WTC11 (cell line): Measurements from ENCODE around the gene XDH. TPM values are rescaled to one million over a fixed set of nuclear protein-coding genes. Genes with fewer than 3 reads are reported as not detected.

ENCODE experiments used
- ATAC-seq: fragments of 200-7000 bp; cut with Tn5 transposase; 2 replicates; pipeline ENCODE4 v1.10.0; 2021; ENCODE audit warnings: mild to moderate bottlenecking, moderate library complexity
- CTCF ChIA-PET: fragments of 300-600 bp; sonication (Branson Sonifier 250); formaldehyde crosslinking; loops from one replicate; lab custom pipeline; 2021; ENCODE audit warnings: antibody characterized with exemption; lab: Charles Lee
- POLR2A ChIA-PET: fragments of 350-600 bp; sonication (Branson Sonifier 250); formaldehyde crosslinking; loops from one replicate; lab custom pipeline; 2021; ENCODE audit warnings: antibody characterized with exemption; lab: Charles Lee
- DNase-seq: peaks from one replicate; pipeline ENCODE4 v3.0.0; 2021; ENCODE audit warnings: low spot score
- H3K27ac Mint-ChIP-seq: 2 replicates; pipeline ENCODE4 v1.8.0; 2021; ENCODE audit warnings: mixed read lengths
- H3K27me3 Mint-ChIP-seq: 2 replicates; pipeline ENCODE4 v1.8.0; 2021; ENCODE audit warnings: low read depth, mild to moderate bottlenecking, moderate library complexity, mixed read lengths
- H3K36me3 Mint-ChIP-seq: 2 replicates; pipeline ENCODE4 v1.8.0; 2021; ENCODE audit warnings: mixed read lengths
- H3K4me1 Mint-ChIP-seq: 2 replicates; pipeline ENCODE4 v1.8.0; 2022; ENCODE audit warnings: mixed read lengths
- H3K4me3 Mint-ChIP-seq: 2 replicates; pipeline ENCODE4 v1.8.0; 2021; ENCODE audit warnings: mild to moderate bottlenecking, moderate library complexity, mixed read lengths
- H3K9me3 Mint-ChIP-seq: 2 replicates; pipeline ENCODE4 v1.8.0; 2021; ENCODE audit warnings: mixed read lengths
- AFF4 ChIP-seq: sonication (generic); formaldehyde crosslinking; IDR thresholded peaks from 2 replicates; pipeline ENCODE4 v1.8.1; 2023; ENCODE audit warnings: mild to moderate bottlenecking, missing genetic modification reagents, borderline replicate concordance
- ETV6 ChIP-seq: sonication (generic); formaldehyde crosslinking; IDR thresholded peaks from 2 replicates; pipeline ENCODE4 v1.8.1; 2022; ENCODE audit warnings: mild to moderate bottlenecking, missing genetic modification reagents
- JAZF1 ChIP-seq: fragments of 250-450 bp; sonication (Bioruptor Pico); IDR thresholded peaks from 2 replicates; pipeline ENCODE4 v1.9.0; 2021; ENCODE audit warnings: moderate library complexity, mild to moderate bottlenecking, inconsistent platforms
- KAT7 ChIP-seq: sonication (generic); formaldehyde crosslinking; IDR thresholded peaks from 2 replicates; pipeline ENCODE4 v1.8.1; 2023; ENCODE audit warnings: missing genetic modification reagents, mild to moderate bottlenecking, borderline replicate concordance
- MAX ChIP-seq: sonication (generic); formaldehyde crosslinking; IDR thresholded peaks from 2 replicates; pipeline ENCODE4 v1.8.0; 2022; ENCODE audit warnings: mild to moderate bottlenecking, missing genetic modification reagents
- SMAD4 ChIP-seq: sonication (generic); formaldehyde crosslinking; IDR thresholded peaks from 2 replicates; pipeline ENCODE4 v1.8.0; 2022; ENCODE audit warnings: mild to moderate bottlenecking, missing genetic modification reagents
- TEAD4 ChIP-seq: sonication (generic); formaldehyde crosslinking; IDR thresholded peaks from 2 replicates; pipeline ENCODE4 v1.8.0; 2022; ENCODE audit warnings: mild to moderate bottlenecking, missing genetic modification reagents
- TP53 ChIP-seq: sonication (generic); formaldehyde crosslinking; IDR thresholded peaks from 2 replicates; pipeline ENCODE4 v1.8.1; 2023; ENCODE audit warnings: mild to moderate bottlenecking, missing genetic modification reagents
- ZBTB21 ChIP-seq: sonication (generic); formaldehyde crosslinking; IDR thresholded peaks from 2 replicates; pipeline ENCODE4 v1.8.1; 2023; ENCODE audit warnings: mild to moderate bottlenecking, missing genetic modification reagents, borderline replicate concordance
- ZNF263 ChIP-seq: sonication (generic); formaldehyde crosslinking; IDR thresholded peaks from 2 replicates; pipeline ENCODE4 v1.8.1; 2022; ENCODE audit warnings: low read depth, mild to moderate bottlenecking, moderate library complexity, missing genetic modification reagents
- ZNF317 ChIP-seq: sonication (generic); formaldehyde crosslinking; IDR thresholded peaks from 2 replicates; pipeline ENCODE4 v1.8.1; 2023; ENCODE audit warnings: low read depth, mild to moderate bottlenecking, moderate library complexity, missing genetic modification reagents, borderline replicate concordance
- ZNF532 ChIP-seq: fragments of 250-450 bp; sonication (Bioruptor Pico); IDR thresholded peaks from 2 replicates; pipeline ENCODE4 v1.9.0; 2021; ENCODE audit warnings: mild to moderate bottlenecking, borderline replicate concordance
- total RNA-seq: library from RNA; stranded (reverse); gene quantifications from 3 replicates; pipeline ENCODE4 v1.2.3, GENCODE V29; 2021
- TF ChIP-seq, protein P1 (sequence below): sonication (generic); formaldehyde crosslinking; IDR thresholded peaks from 2 replicates; pipeline ENCODE4 v1.8.1; 2022; ENCODE audit warnings: low read depth, mild to moderate bottlenecking, moderate library complexity, missing genetic modification reagents, borderline replicate concordance

Gene XDH
- total RNA-seq, 1 experiment from 2014 or later = 3.0 TPM

- H3K4me1 Mint-ChIP-seq = peaks cover 11% of the 10 kb centered on the region
- no peak for TF ChIP-seq MAX (CRISPR knock-in tag)
- no peak for TF ChIP-seq JAZF1 (CRISPR knock-in tag)
- TF ChIP-seq ZBTB21 (CRISPR knock-in tag) = no peak
- TF ChIP-seq ZNF317 (CRISPR knock-in tag) = no peak
- no peak for TF ChIP-seq SMAD4 (CRISPR knock-in tag)
- H3K4me3 Mint-ChIP-seq = no peak overlapping the region
- no peaks in the 10 kb centered on the region for H3K36me3 Mint-ChIP-seq
- CTCF ChIA-PET = interaction anchor here (1.3 kb wide), 1 partner anchor 611 kb away, joined by 3 read pairs; no protein-coding TSS in a partner anchor
- H3K27me3 Mint-ChIP-seq = no peaks in the 10 kb centered on the region
- no peak for DNase-seq
- POLR2A ChIA-PET = no interaction called here
- no peak overlapping the region for H3K27ac Mint-ChIP-seq
- H3K9me3 Mint-ChIP-seq = no peaks in the 10 kb centered on the region
- no peak for ATAC-seq
Measured at GRCh38 chr2:31322371-31322770, 92.2 kb downstream of the XDH start.

- no peak for DNase-seq
- TF ChIP-seq, protein P1, sequence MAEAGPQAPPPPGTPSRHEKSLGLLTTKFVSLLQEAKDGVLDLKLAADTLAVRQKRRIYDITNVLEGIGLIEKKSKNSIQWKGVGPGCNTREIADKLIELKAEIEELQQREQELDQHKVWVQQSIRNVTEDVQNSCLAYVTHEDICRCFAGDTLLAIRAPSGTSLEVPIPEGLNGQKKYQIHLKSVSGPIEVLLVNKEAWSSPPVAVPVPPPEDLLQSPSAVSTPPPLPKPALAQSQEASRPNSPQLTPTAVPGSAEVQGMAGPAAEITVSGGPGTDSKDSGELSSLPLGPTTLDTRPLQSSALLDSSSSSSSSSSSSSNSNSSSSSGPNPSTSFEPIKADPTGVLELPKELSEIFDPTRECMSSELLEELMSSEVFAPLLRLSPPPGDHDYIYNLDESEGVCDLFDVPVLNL (CRISPR knock-in tag) = no peak
- TF ChIP-seq, all 79 proteins: peak for 0
- H3K27ac Mint-ChIP-seq = no peak overlapping the region
- ChIA-PET POLR2A (interaction anchor here (1.0 kb wide), 1 partner anchor 15 kb away, joined by 3 read pairs; no protein-coding TSS in a partner anchor), CTCF (no interaction called here)
- H3K36me3 Mint-ChIP-seq = no peaks in the 10 kb centered on the region
- H3K27me3 Mint-ChIP-seq = no peaks in the 10 kb centered on the region
- H3K9me3 Mint-ChIP-seq = no peaks in the 10 kb centered on the region
- no peak overlapping the region for H3K4me3 Mint-ChIP-seq
- peaks cover 11% of the 10 kb centered on the region for H3K4me1 Mint-ChIP-seq
- ATAC-seq = no peak
Measured at GRCh38 chr2:31319406-31320175, 95.0 kb downstream of the XDH start.

- ChIA-PET POLR2A (interaction anchor here (0.6 to 1.0 kb wide), 2 partner anchors 14 to 360 kb away, joined by 3 to 4 read pairs; no protein-coding TSS in a partner anchor), CTCF (interaction anchor here (0.6 to 1.3 kb wide), 2 partner anchors 15 to 607 kb away, joined by 3 to 7 read pairs; no protein-coding TSS in a partner anchor)
- DNase-seq = no peak
- H3K27ac Mint-ChIP-seq = no peak overlapping the region
- H3K9me3 Mint-ChIP-seq = no peaks in the 10 kb centered on the region
- H3K4me3 Mint-ChIP-seq = no peak overlapping the region
- H3K27me3 Mint-ChIP-seq = no peaks in the 10 kb centered on the region
- H3K36me3 Mint-ChIP-seq = no peaks in the 10 kb centered on the region
- H3K4me1 Mint-ChIP-seq = peaks cover 11% of the 10 kb centered on the region
- ATAC-seq = no peak; the same call in 1 of the 2 replicates
- no peak for TF ChIP-seq AFF4 (CRISPR knock-in tag)
- no peak for TF ChIP-seq KAT7 (CRISPR knock-in tag)
- no peak for TF ChIP-seq TP53 (CRISPR knock-in tag)
- TF ChIP-seq ETV6 = no peak
- no peak for TF ChIP-seq ZNF532 (CRISPR knock-in tag)
- TF ChIP-seq, protein P1 (CRISPR knock-in tag) = no peak
- no peak for TF ChIP-seq TEAD4 (CRISPR knock-in tag)
- TF ChIP-seq ZNF263 (CRISPR knock-in tag) = no peak
Measured at GRCh38 chr2:31318361-31319336, 95.9 kb downstream of the XDH start.
